Femur (tissue), 1 donor: ENCODE results near the gene ZNF584.
A peak's percentile ranks its signal among the peaks of the same experiment; 100 is the strongest.
"Not testable (repeated sequence)": the region's sequence is repeated elsewhere in the genome, so short reads cannot be mapped to it uniquely, and the experiment has no call there.

ENCODE experiments used
- DNase-seq: peaks from one replicate; pipeline ENCODE4 v3.0.0-alpha.2; 2017

ZNF584 gene

GRCh38 chr19:58408152-58409009, at the start of gene ZNF584:
ZNF584 (plus strand) TSS chr19:58408649; CDS start chr19:58409148, 499 bp downstream.
- peak; percentile 97 for DNase-seq

GRCh38 chr19:58361900-58362271, 46.6 kb upstream of the ZNF584 start:
- no peak for DNase-seq

DNA sequence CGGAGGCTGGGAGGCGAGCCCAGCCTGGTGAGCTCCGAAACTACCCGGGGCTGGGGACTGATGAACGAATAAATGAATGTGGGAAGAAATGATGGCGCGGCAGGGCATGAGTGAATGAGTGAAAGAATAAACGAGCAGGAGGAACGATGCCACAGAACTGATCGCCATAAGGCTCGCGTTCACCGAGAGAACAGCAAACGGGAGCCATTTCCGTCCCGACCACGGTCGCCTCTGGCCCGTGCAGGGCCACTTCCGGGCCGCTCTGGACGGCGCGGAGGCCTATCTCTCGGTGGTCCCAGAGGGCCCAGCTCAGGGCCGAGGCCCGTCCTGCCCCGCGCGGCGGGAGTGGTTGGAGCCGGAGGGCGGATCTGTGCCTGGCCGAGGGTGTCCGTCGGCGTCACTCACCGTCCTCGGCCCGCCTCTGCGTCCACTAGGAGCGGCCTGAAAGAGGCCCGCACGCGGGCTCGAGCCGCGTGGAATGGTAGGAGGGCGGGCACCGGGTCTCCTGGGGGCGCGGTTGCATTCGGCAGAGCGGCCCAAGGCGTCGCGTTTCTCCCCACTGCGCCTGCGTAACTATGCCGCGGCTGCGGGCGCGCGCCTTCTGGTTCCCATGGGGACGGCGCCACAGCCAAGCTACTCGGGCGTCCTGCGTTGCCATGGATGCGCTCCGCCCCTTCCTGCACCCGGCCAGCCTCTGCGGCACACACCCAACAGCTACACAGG, 46.0 kb upstream of the ZNF584 start, which contains the start of gene ZNF497:
TSS of gene ZNF497 (minus strand) at position 480 of the 723 bp plus-strand sequence. CDS start 5,116 bp downstream, outside the sequence.
- peak; percentile 98 for DNase-seq

DNA sequence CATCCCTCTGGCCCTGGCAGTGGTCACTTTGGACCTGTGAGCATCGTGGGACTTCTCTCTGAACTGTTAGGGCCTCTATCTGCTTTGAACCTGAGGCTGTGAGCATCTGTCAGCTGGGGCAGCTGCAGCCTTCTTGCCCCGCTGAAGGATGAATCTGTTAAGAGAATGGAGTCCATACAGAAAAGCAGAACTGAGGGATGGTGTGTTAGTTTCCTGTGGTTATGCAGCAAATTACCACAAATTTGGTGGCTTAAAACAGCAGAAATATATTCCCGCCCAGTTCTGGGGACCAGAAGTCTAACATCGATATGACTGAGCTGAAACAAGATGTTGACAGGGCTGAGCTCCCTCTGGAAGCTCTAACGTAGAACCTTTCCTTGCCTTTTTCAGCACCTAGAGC, 44.3 kb upstream of the ZNF584 start:
- DNase-seq, result peak; percentile 12

- peak; percentile 15 for DNase-seq
These were observed 41.6 kb upstream of the ZNF584 start for GRCh38 chr19:58366585-58367430.

DNA sequence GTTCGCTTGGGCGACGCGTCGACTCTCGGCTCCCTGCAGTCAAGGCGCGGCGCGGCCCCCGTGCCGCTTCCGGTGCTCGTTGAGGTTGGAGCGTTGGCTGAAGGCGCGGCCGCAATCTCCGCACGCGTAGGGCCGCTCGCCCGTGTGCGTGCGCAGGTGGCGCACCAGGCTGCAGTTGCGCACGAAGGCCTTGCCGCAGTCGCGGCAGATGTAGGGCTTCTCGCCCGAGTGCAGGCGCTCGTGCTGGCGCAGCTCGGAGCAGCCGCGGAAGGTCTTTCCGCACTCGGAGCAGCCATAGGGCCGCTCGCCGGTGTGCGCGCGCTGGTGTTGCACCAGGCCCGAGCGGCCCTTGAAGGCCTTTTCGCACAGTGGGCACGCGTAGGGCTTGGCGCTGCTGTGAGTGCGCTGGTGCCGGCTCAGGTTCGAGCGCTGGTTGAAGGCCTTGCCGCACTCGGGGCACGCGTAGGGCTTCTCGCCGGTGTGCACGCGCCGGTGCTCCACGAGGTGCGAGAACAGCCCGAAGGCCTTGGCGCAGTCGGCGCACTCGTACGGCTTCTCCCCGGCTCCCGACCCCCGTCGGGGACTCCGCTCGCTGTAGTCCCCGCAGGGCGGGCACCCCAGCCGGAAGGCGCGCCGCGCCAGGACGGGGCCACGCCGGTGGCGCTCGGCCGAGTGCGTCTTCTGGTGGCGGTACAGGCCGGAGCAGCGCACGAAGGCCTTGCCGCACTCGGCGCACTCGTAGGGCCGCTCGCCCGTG, 40.6 kb upstream of the ZNF584 start:
- DNase-seq, result peak; percentile 10

GRCh38 chr19:58368561-58369360, 39.7 kb upstream of the ZNF584 start:
- peak; percentile 9 for DNase-seq

DNA sequence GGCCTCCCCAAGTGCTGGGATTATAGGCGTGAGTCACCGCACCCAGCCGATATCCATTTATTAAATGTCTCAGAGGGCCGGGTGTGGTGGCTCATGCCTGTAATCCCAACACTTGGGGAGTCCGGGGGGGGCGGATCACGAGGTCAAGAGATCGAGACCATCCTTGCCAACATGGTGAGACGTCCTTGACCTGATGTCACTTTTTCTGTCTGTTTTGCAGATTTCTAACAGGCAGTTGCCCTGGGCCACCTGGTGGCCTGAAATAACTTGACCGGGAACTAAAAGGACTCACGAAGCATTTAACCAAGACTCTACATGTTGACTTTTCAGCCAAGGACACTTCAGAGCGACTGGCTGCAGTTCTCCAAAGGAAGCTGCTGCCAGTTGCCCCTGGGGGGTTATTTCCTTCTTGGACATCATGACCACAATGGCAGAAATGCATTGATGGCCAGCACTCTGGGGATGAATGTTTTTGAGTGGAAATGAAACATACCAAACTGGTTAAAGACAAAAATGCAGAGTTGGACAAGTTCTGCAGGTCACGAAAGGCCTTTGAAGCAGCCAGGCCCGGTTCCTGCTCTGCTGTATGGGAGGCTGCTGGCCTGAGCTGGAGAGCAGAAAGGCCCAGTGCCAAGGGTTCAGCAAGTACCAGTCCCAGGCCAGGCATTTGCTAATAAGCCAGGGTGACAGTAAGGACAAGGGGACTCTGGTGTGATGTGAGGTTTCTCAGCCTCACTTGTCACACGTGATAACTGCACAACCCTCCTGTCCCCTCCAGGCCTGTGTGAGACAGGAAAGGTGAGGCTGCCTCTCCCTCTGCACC, 35.9 kb upstream of the ZNF584 start:
- no peak for DNase-seq

- DNase-seq, result no peak
These were observed 34.2 kb upstream of the ZNF584 start for GRCh38 chr19:58374200-58374599.

GRCh38 chr19:58376724-58377123, 31.7 kb upstream of the ZNF584 start:
- DNase-seq, result not testable (repeated sequence)

DNA sequence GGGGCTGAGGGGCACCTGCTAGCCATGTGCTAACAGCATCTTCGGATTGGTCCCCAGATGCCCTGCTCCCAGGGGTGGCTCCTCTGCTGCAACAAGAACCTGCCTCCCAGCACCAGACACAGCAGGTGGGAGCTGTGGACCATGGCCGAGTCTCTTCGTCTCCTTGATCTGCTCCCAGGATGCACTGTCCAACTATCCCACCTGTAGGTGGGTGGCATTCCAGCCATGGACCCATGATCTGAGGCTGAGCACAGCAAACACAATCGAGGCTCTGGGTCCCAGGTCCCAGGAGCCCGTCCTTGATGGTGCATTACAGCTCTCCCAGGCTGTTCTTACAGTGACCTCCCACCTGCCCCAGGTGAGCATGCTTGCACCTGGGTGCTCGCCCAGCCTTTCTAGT, 29.2 kb upstream of the ZNF584 start:
- DNase-seq, result peak; percentile 17

DNA sequence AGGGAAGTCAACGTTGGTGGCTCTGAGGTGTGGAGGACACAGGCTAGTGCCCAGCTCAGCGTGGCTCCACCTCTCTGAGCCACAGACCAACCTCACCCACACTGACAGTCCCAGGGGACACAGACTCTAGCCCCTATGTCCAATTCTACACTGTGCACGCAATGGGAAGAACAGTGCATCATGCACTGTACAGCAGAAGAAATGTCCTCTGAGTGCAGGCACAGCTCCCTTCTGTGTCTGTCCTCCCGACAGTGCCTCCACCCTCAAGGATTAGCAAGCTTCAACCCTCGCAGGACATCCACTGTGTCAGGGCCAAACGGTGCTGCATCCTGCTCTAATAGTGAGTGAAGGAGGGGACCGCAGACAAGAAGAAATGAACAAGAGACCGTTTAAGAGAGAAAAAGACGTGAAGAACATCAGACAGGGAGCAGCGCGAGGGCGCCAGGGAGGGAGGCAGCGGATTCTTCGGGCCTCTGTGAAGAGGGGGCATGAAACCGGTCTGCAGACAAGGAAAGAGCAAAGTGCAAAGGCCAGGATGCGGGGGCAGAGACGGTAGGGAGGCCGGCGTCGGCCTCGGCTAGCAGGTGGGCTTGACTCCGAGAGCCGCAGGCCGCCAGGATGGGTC, 28.3 kb upstream of the ZNF584 start:
- no peak for DNase-seq

DNA sequence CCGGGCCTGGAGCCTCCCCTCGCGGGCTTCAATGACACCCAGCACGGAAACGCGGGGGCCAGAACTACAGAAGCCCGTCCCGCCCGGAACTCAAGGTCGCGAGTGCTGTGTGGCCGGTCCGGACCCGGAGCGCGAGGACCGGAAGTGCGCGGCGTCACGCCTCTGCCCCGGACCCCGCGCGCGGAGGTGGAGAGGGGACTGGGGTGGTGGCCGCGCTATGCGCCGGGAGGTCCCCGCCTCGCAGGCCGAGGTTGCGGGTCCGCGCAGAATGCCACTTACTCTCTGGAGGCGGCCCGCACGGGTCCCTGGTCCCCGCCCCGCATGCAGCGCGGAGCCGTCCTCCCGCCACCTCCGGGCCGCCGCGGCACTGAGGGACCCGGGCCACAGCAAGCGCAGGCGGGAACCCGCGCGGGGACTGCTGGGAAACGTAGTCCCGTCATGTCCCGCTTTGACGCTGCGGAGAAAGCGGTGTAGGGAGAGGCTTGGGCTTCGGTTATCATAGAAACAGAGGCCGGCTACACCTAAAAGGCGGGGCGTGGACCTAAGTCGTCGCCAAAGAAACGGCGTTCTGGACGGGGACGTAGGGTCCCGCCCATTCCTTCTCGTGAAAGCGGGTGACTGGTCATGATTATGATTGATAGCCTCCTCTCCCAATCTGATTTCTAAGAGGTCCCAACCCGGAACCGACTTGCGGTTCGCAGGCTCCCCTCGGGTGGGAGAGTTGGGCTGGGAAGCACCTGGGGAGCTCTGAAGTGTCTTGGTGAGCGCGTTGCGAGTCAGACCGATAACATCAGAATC, 27.6 kb upstream of the ZNF584 start, which contains the start of gene ZNF837:
TSS of gene ZNF837 (minus strand) at position 369 of the 798 bp plus-strand sequence. CDS start 11,698 bp downstream, outside the sequence.
- peak; percentile 99 for DNase-seq

DNA sequence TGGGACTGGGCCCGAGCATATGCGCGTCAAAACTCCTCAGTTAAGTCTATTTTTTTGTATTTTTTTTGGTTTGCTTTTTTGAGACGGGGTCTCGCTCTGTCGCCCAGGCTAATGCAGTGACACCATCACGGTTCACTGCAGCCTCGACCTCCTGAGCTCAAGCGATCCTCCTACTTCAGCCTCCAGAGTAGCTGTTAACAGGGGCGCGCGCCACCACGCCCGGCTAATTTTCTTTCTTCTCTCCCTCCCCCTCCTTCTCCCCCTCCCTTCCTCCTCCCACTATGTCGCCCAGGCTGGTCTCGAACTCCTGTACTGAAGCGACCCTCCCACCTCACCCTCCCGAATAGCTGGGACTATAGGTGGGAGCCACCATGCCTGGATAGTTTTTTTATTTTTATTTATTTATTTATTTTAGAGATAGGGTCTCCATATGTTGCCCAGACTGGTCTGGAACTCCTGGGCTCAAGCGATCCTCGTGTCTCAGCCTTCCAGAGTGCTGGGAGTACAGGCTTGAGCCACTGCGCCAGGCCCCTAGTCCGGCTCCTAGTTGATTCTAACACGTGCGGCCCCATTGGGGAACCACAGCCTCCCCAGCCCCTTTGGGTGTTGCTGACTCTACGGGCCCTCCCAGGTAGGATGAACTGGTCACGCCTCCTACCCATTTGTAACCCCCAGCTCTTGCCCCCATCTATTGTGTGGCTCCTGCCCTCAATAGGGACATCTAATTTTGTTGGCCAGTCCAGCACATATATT, 26.8 kb upstream of the ZNF584 start:
- DNase-seq, result peak; percentile 25

GRCh38 chr19:58382997-58383603, 25.3 kb upstream of the ZNF584 start:
- DNase-seq, result peak; percentile 22

DNA sequence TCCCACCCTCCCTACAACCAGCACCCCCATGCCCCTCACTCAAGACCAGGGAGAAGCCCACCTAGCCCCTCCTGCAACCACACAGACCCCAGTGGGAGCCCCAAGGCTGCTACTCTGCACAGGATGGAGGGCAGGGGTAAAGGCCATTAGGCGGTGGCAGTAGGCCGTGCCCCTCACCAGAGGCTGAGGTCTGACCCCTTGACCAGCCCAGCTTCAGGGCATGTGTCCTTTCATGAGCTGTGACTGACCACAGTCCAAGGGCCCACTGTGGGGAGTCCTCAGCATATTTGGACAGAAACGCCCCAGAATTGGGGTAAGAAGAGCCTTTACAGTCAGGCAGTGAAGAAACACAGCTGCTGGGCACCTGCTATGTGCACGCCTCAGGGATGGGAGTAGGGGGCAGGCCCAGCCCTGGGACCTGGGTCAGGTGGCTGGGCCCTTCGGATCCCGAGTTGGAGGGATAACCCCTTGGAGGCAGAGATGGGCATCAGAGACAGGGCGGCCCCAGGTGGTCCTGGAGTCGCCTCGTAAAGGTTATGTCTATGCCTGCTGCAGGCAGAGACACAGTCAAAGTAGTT, 23.0 kb upstream of the ZNF584 start:
- DNase-seq, result peak; percentile 19

GRCh38 chr19:58385891-58386575, 22.4 kb upstream of the ZNF584 start:
- DNase-seq, result peak; percentile 45
